HCT116 (cell line): ENCODE results near the gene KCNC3. TPM values are rescaled to one million over a fixed set of nuclear protein-coding genes. Genes with fewer than 3 reads are reported as not detected.

ENCODE experiments used
- ATAC-seq: fragments of 200-7000 bp; cut with Tn5 transposase; 2 replicates; pipeline ENCODE4 v1.9.1; 2020; ENCODE audit warnings: mild to moderate bottlenecking, moderate library complexity
- BruUV-seq: library from RNA; stranded (reverse); fragments of 400-500 nt; replicated peaks from 2 replicates; lab custom pipeline; 2021; lab: Mats Ljungman, UMichigan
- CTCF ChIA-PET: fragments of 300-600 bp; sonication (Branson Sonifier 250); formaldehyde crosslinking; loops from one replicate; lab custom pipeline; 2021; ENCODE audit warnings: antibody characterized with exemption; lab: Charles Lee
- POLR2A ChIA-PET: fragments of 300-600, 350-600 bp; sonication (Branson Sonifier 250); formaldehyde crosslinking; loops from one replicate; lab custom pipeline; 2021; ENCODE audit warnings: antibody characterized with exemption; lab: Charles Lee
- RAD21 ChIA-PET, 2 experiments: fragments of 300-600 bp; sonication (Branson Sonifier 250); formaldehyde crosslinking; loops; one replicate each; lab custom pipeline; 2023; ENCODE audit warnings: low total read pairs in 2 of 2; ENCODE audit not compliant: uncharacterized antibody in 2 of 2, unreplicated experiment in 2 of 2, low non-redundant PET in 1 of 2; lab: Charles Lee
- DNase-seq: peaks from one replicate; pipeline ENCODE4 v3.0.0-alpha.2; 2010; ENCODE audit warnings: low read depth, low spot score
- H2AFZ ChIP-seq: fragments of 200-600 bp; shearing (Covaris generic), sonication (generic); 2 replicates; pipeline ENCODE4 v1.6.1; 2017; ENCODE audit warnings: low read depth, mixed run types, mixed read lengths, antibody characterized with exemption, low read length; ENCODE audit not compliant: poor library complexity, severe bottlenecking
- H3K27ac ChIP-seq: 2 replicates; pipeline ENCODE4 v1.5.1; 2012; ENCODE audit warnings: low read depth, low read length
- H3K27me3 ChIP-seq: fragments of 200-600 bp; sonication (generic); 2 replicates; pipeline ENCODE4 v1.6.1; 2016; ENCODE audit warnings: mixed run types, low read length, mixed read lengths; ENCODE audit not compliant: insufficient read depth
- H3K36me3 ChIP-seq, 2 experiments: fragments of 200-500 bp in 1 of 2; fragments of 200-600 bp in 1 of 2; sonication (Bioruptor generic) in 1 of 2; sonication (generic) in 1 of 2; 2 replicates each; pipeline versions ENCODE4 v1.5.1 to v1.6.1; 2014 to 2016; ENCODE audit warnings: low read length in 2 of 2, inconsistent platforms in 1 of 2, mixed read lengths in 1 of 2, mixed run types in 1 of 2; ENCODE audit not compliant: insufficient read depth in 2 of 2, control insufficient read depth in 1 of 2
- H3K4me1 ChIP-seq, 2 experiments: fragments of 200-600 bp in 1 of 2; sonication (generic) in 1 of 2; 2 replicates each; pipeline versions ENCODE4 v1.5.1 to v1.6.1; 2012 to 2017; ENCODE audit warnings: low read length in 2 of 2, inconsistent platforms in 1 of 2, mild to moderate bottlenecking in 1 of 2, mixed read lengths in 1 of 2, mixed run types in 1 of 2, moderate library complexity in 1 of 2; ENCODE audit not compliant: insufficient read depth in 2 of 2, control insufficient read depth in 1 of 2
- H3K4me2 ChIP-seq: fragments of 200-600 bp; sonication (generic); 2 replicates; pipeline ENCODE4 v1.6.1; 2017; ENCODE audit warnings: mixed run types, low read length, mixed read lengths
- H3K4me3 ChIP-seq, 2 experiments: fragments of 200-600 bp in 1 of 2; sonication (generic) in 1 of 2; replicated peaks in 1 of 2; 2 replicates each; pipeline ENCODE4 v1.5.1; 2011 to 2016; ENCODE audit warnings: low read length in 2 of 2, control low read depth in 1 of 2, low read depth in 1 of 2, mild to moderate bottlenecking in 1 of 2, mixed read lengths in 1 of 2, mixed run types in 1 of 2
- H3K79me2 ChIP-seq: fragments of 200-600 bp; sonication (generic); 2 replicates; pipeline ENCODE4 v1.6.1; 2017; ENCODE audit warnings: mild to moderate bottlenecking, mixed run types, low read length, moderate library complexity, mixed read lengths; ENCODE audit not compliant: insufficient read depth
- H3K9ac ChIP-seq: fragments of 200-600 bp; sonication (generic); 2 replicates; pipeline ENCODE4 v1.6.1; 2016; ENCODE audit warnings: low read length, mixed read lengths
- H3K9me2 ChIP-seq: fragments of 200-600 bp; sonication (generic), shearing (Covaris generic); 2 replicates; pipeline ENCODE4 v1.6.1; 2017; ENCODE audit warnings: mixed run types, mild to moderate bottlenecking, moderate library complexity; ENCODE audit not compliant: insufficient read depth
- H3K9me3 ChIP-seq, 2 experiments: fragments of 200-500 bp in 1 of 2; fragments of 200-600 bp in 1 of 2; sonication (Bioruptor generic) in 1 of 2; sonication (generic) in 1 of 2; 2 replicates each; pipeline ENCODE4 v1.6.1; 2014 to 2017; ENCODE audit warnings: low read length in 2 of 2, mixed read lengths in 2 of 2, inconsistent platforms in 1 of 2, low read depth in 1 of 2, mild to moderate bottlenecking in 1 of 2, mixed run types in 1 of 2, moderate library complexity in 1 of 2; ENCODE audit not compliant: control insufficient read depth in 1 of 2, insufficient read depth in 1 of 2
- H4K20me1 ChIP-seq: fragments of 200-600 bp; sonication (generic), shearing (Covaris generic); 2 replicates; pipeline ENCODE4 v1.6.1; 2017; ENCODE audit warnings: mixed run types, mild to moderate bottlenecking, moderate library complexity; ENCODE audit not compliant: insufficient read depth
- CEBPB ChIP-seq: IDR thresholded peaks from 2 replicates; pipeline ENCODE4 v1.6.1; 2012; ENCODE audit warnings: low read depth
- EGR1 ChIP-seq: IDR thresholded peaks from 2 replicates; pipeline ENCODE4 v1.6.1; 2012; ENCODE audit warnings: low read depth
- ELF1 ChIP-seq: IDR thresholded peaks from 2 replicates; pipeline ENCODE4 v1.6.1; 2012; ENCODE audit warnings: low read depth, borderline replicate concordance
- EZH2 ChIP-seq: fragments of 200-600 bp; sonication (generic); IDR thresholded peaks from 2 replicates; pipeline ENCODE4 v1.6.1; 2017; ENCODE audit warnings: antibody characterized with exemption, mixed run types
- EZH2phosphoT487 ChIP-seq: fragments of 200-600 bp; IDR thresholded peaks from 2 replicates; pipeline ENCODE4 v1.6.1; 2018; ENCODE audit warnings: antibody characterized with exemption, borderline replicate concordance
- FOSL1 ChIP-seq: IDR thresholded peaks from 2 replicates; pipeline ENCODE4 v1.6.1; 2012; ENCODE audit warnings: low read depth
- JUND ChIP-seq: IDR thresholded peaks from 2 replicates; pipeline ENCODE4 v1.6.1; 2012
- POLR2AphosphoS5 ChIP-seq: IDR thresholded peaks from 2 replicates; pipeline ENCODE4 v1.6.1; 2011; ENCODE audit warnings: mild to moderate bottlenecking, low read depth, low read length, moderate library complexity
- RAD21 ChIP-seq: IDR thresholded peaks from 2 replicates; pipeline ENCODE4 v1.6.1; 2012; ENCODE audit warnings: low read depth, mild to moderate bottlenecking
- SIN3A ChIP-seq: IDR thresholded peaks from 2 replicates; pipeline ENCODE4 v1.6.1; 2012; ENCODE audit warnings: low read depth
- SRF ChIP-seq: IDR thresholded peaks from 2 replicates; pipeline ENCODE4 v1.6.1; 2012; ENCODE audit warnings: low read depth
- TCF7L2 ChIP-seq: IDR thresholded peaks from 2 replicates; pipeline ENCODE4 v1.7.0; 2011; ENCODE audit warnings: borderline replicate concordance, inconsistent platforms; ENCODE audit not compliant: insufficient read depth, insufficient read length; ENCODE audit errors: extremely low read depth
- YY1 ChIP-seq: IDR thresholded peaks from 2 replicates; pipeline ENCODE4 v1.6.1; 2011; ENCODE audit warnings: low read length, low read depth, moderate library complexity, mild to moderate bottlenecking; ENCODE audit not compliant: insufficient replicate concordance; ENCODE audit errors: extremely low read depth
- ZFX ChIP-seq: fragments of 450-650 bp; IDR thresholded peaks from 2 replicates; pipeline ENCODE4 v1.6.1; 2017
- ZNF274 ChIP-seq: fragments of 200-500 bp; sonication (Bioruptor generic); IDR thresholded peaks from 2 replicates; pipeline ENCODE4 v1.6.1; 2014; ENCODE audit warnings: mild to moderate bottlenecking, low read depth, low read length, inconsistent platforms
- intact Hi-C: fragments of 100-400 bp; cut with micrococcal nuclease; formaldehyde crosslinking; loops from 2 replicates; pipeline ENCODE4 v1.10.0; 2022
- total RNA-seq: library from RNA; stranded (reverse); gene quantifications from one replicate; pipeline ENCODE4 v1.2.1, GENCODE V29; 2021; ENCODE audit not compliant: unreplicated experiment
- TF ChIP-seq, protein P1 (sequence below): IDR thresholded peaks from 2 replicates; pipeline ENCODE4 v1.6.1; 2012; ENCODE audit warnings: low read depth
- TF ChIP-seq, protein P2 (sequence below): IDR thresholded peaks from 2 replicates; pipeline ENCODE4 v1.6.1; 2012
- TF ChIP-seq, protein P3 (sequence below), 3 experiments: fragments of 200-600 bp in 1 of 3; sonication (generic) in 1 of 3; IDR thresholded peaks in 2 of 3; conservative IDR thresholded peaks in 1 of 3; 2 replicates each; pipeline ENCODE4 v1.5.1; 2012 to 2017; ENCODE audit warnings: low read depth in 2 of 3, low read length in 2 of 3, antibody characterized with exemption in 1 of 3, borderline replicate concordance in 1 of 3, control low read depth in 1 of 3, mild to moderate bottlenecking in 1 of 3, mixed read lengths in 1 of 3, mixed run types in 1 of 3, moderate library complexity in 1 of 3; ENCODE audit not compliant: insufficient read depth in 1 of 3
- TF ChIP-seq, protein P4 (sequence below): IDR thresholded peaks from 2 replicates; pipeline ENCODE4 v1.6.1; 2011; ENCODE audit warnings: mild to moderate bottlenecking, low read length, moderate library complexity; ENCODE audit not compliant: insufficient replicate concordance; ENCODE audit errors: extremely low read depth

The KCNC3 gene
- total RNA-seq, 1 experiment from 2014 or later, result 6.9 TPM

DNA sequence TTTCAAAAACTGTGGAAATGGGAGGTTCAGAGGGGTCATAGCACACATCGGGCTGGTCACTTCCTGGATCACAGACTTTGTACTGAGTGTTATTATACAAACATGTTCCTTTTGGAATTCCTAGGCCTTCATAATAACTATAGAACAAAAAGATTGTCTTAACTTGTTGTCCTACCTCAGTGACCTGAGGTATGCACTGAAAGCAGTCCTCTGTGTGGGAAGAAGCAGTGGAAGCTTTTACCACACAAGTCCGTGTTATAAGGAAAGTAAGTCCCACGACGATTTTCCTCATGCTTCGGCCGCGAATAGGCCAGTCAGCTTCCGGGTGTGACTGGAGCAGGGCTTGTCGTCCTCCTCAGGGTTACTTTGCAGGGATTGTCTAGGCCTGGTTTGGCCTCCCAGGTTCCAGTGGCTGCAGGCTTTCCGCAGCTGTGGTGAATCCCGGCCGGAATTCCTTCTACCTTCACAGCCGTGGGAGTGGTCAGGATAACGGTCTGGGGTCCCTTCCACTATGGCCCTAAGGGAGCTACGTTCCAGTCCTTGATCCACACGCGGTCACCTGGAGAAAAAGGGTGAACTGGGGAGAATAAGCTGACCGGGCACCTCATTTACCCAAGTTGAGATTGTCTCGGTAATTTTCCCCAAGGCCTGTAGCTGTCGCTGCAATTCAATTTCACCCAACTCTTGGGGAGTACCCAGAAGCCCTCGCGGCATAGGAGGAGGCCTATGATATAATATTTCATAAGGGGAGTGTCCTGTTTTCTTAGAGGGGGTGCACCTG lies 20.3 kb upstream of the KCNC3 start:
- no TSS peak for BruUV-seq

More for the DNA sequence above, 20.3 kb upstream of the KCNC3 start:
- Histone ChIP-seq H3K4me1 (no peaks in the 10 kb centered on the region; a peak in 1 of 4 replicates), H3K79me2 (no peaks in the 10 kb centered on the region), H3K4me3 (no peak overlapping the region), H3K27me3 (no peaks in the 10 kb centered on the region), H2AFZ (no peak overlapping the region), H4K20me1 (no peaks in the 10 kb centered on the region), H3K36me3 (no peaks in the 10 kb centered on the region), H3K9me2 (no peaks in the 10 kb centered on the region), H3K9me3 (no peaks in the 10 kb centered on the region), H3K27ac (no peak overlapping the region), H3K9ac (no peak overlapping the region), H3K4me2 (no peak overlapping the region)
- ATAC-seq, result 0 out of 2 replicates have a peak, but pooled peaks have one; percentile 34
- RAD21 ChIA-PET, result no interaction called here
- POLR2A ChIA-PET, result no interaction called here
- TF ChIP-seq SIN3A (no peak), ELF1 (no peak), ZFX (no peak), CEBPB (no peak), SRF (no peak), POLR2AphosphoS5 (no peak), TCF7L2 (no peak), RAD21 (no peak), FOSL1 (no peak), EZH2phosphoT487 (no peak), YY1 (no peak), JUND (no peak), EZH2 (no peak), EGR1 (no peak), ZNF274 (no peak)
- TF ChIP-seq, protein P1, sequence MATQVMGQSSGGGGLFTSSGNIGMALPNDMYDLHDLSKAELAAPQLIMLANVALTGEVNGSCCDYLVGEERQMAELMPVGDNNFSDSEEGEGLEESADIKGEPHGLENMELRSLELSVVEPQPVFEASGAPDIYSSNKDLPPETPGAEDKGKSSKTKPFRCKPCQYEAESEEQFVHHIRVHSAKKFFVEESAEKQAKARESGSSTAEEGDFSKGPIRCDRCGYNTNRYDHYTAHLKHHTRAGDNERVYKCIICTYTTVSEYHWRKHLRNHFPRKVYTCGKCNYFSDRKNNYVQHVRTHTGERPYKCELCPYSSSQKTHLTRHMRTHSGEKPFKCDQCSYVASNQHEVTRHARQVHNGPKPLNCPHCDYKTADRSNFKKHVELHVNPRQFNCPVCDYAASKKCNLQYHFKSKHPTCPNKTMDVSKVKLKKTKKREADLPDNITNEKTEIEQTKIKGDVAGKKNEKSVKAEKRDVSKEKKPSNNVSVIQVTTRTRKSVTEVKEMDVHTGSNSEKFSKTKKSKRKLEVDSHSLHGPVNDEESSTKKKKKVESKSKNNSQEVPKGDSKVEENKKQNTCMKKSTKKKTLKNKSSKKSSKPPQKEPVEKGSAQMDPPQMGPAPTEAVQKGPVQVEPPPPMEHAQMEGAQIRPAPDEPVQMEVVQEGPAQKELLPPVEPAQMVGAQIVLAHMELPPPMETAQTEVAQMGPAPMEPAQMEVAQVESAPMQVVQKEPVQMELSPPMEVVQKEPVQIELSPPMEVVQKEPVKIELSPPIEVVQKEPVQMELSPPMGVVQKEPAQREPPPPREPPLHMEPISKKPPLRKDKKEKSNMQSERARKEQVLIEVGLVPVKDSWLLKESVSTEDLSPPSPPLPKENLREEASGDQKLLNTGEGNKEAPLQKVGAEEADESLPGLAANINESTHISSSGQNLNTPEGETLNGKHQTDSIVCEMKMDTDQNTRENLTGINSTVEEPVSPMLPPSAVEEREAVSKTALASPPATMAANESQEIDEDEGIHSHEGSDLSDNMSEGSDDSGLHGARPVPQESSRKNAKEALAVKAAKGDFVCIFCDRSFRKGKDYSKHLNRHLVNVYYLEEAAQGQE, result no peak
- TF ChIP-seq, protein P2, sequence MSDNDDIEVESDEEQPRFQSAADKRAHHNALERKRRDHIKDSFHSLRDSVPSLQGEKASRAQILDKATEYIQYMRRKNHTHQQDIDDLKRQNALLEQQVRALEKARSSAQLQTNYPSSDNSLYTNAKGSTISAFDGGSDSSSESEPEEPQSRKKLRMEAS, result no peak
- TF ChIP-seq, protein P3, sequence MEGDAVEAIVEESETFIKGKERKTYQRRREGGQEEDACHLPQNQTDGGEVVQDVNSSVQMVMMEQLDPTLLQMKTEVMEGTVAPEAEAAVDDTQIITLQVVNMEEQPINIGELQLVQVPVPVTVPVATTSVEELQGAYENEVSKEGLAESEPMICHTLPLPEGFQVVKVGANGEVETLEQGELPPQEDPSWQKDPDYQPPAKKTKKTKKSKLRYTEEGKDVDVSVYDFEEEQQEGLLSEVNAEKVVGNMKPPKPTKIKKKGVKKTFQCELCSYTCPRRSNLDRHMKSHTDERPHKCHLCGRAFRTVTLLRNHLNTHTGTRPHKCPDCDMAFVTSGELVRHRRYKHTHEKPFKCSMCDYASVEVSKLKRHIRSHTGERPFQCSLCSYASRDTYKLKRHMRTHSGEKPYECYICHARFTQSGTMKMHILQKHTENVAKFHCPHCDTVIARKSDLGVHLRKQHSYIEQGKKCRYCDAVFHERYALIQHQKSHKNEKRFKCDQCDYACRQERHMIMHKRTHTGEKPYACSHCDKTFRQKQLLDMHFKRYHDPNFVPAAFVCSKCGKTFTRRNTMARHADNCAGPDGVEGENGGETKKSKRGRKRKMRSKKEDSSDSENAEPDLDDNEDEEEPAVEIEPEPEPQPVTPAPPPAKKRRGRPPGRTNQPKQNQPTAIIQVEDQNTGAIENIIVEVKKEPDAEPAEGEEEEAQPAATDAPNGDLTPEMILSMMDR (IDR thresholded peaks at IDR 0.05 in 2 of 3, conservative IDR thresholded peaks at IDR 0.05 in 1 of 3; ENCODE audit: borderline replicate concordance in 1 of 3, insufficient read depth in 1 of 3, low read depth in 2 of 3, low read length in 2 of 3), result no peak
- TF ChIP-seq, protein P4, sequence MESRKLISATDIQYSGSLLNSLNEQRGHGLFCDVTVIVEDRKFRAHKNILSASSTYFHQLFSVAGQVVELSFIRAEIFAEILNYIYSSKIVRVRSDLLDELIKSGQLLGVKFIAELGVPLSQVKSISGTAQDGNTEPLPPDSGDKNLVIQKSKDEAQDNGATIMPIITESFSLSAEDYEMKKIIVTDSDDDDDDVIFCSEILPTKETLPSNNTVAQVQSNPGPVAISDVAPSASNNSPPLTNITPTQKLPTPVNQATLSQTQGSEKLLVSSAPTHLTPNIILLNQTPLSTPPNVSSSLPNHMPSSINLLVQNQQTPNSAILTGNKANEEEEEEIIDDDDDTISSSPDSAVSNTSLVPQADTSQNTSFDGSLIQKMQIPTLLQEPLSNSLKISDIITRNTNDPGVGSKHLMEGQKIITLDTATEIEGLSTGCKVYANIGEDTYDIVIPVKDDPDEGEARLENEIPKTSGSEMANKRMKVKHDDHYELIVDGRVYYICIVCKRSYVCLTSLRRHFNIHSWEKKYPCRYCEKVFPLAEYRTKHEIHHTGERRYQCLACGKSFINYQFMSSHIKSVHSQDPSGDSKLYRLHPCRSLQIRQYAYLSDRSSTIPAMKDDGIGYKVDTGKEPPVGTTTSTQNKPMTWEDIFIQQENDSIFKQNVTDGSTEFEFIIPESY, result no peak
- no peak for DNase-seq
- CTCF ChIA-PET, result no interaction called here
- intact Hi-C loops, result no loop called here
